CD4-positive, alpha-beta T cell (primary cell): ENCODE measurements around the gene VWDE. TPM values are rescaled to one million over a fixed set of nuclear protein-coding genes. Genes with fewer than 3 reads are reported as not detected.

ENCODE experiments used
- ATAC-seq: fragments of 200-7000 bp; cut with Tn5 transposase; one replicate; pipeline ENCODE4 v1.10.0; 2022; ENCODE audit warnings: mild to moderate bottlenecking; ENCODE audit not compliant: poor library complexity
- CTCF ChIA-PET: fragments of 350-600 bp; sonication (Branson Sonifier 250); formaldehyde crosslinking; loops from one replicate; lab custom pipeline; 2021; ENCODE audit warnings: antibody characterized with exemption, inconsistent platforms; lab: Charles Lee
- POLR2A ChIA-PET: fragments of 350-600 bp; sonication (Branson Sonifier 250); formaldehyde crosslinking; loops from one replicate; lab custom pipeline; 2021; ENCODE audit warnings: antibody characterized with exemption, inconsistent platforms; lab: Charles Lee
- DNase-seq, 14 experiments: peaks; one replicate each; pipeline ENCODE4 v3.0.0-alpha.2; 2013 to 2020; ENCODE audit warnings: mixed read lengths in 2 of 14
- H3K27ac ChIP-seq, 2 donors: one replicate each; pipeline versions ENCODE4 v1.5.1 to v1.7.0; 2013; ENCODE audit warnings: low read length in 2 of 2, low read depth in 1 of 2, mild to moderate bottlenecking in 1 of 2
- H3K27me3 ChIP-seq, 2 experiments: 1 replicate in 1 of 2; 2 replicates in 1 of 2; pipeline versions ENCODE4 v1.6.1 to v1.7.0; 2013; ENCODE audit warnings: low read length in 2 of 2, control low read depth in 1 of 2, mild to moderate bottlenecking in 1 of 2, moderate library complexity in 1 of 2; ENCODE audit not compliant: insufficient read depth in 2 of 2, control insufficient read depth in 1 of 2
- H3K36me3 ChIP-seq: one replicate; pipeline ENCODE4 v1.6.1; 2013; ENCODE audit warnings: low read length, control low read depth; ENCODE audit not compliant: insufficient read depth
- H3K4me1 ChIP-seq: one replicate; pipeline ENCODE4 v1.6.1; 2013; ENCODE audit warnings: low read length, control low read depth; ENCODE audit not compliant: insufficient read depth
- H3K4me3 ChIP-seq: one replicate; pipeline ENCODE4 v1.5.1; 2013; ENCODE audit warnings: mild to moderate bottlenecking, low read length, moderate library complexity
- H3K9me3 ChIP-seq, 2 experiments: 1 replicate in 1 of 2; 2 replicates in 1 of 2; pipeline versions ENCODE4 v1.6.1 to v1.7.0; 2013; ENCODE audit warnings: low read length in 2 of 2, mild to moderate bottlenecking in 2 of 2, control low read depth in 1 of 2, moderate library complexity in 1 of 2; ENCODE audit not compliant: control insufficient read depth in 1 of 2, insufficient read depth in 1 of 2
- H3K27ac Mint-ChIP-seq: one replicate; pipeline ENCODE4 v1.8.0; 2020; ENCODE audit warnings: mixed read lengths
- H3K27me3 Mint-ChIP-seq: one replicate; pipeline ENCODE4 v1.8.0; 2021; ENCODE audit warnings: mixed read lengths
- H3K36me3 Mint-ChIP-seq: one replicate; pipeline ENCODE4 v1.8.0; 2021; ENCODE audit warnings: low read depth, mixed read lengths
- H3K4me1 Mint-ChIP-seq: one replicate; pipeline ENCODE4 v1.8.0; 2021; ENCODE audit warnings: low read depth, mixed read lengths
- H3K4me3 Mint-ChIP-seq: one replicate; pipeline ENCODE4 v1.8.0; 2020; ENCODE audit warnings: mild to moderate bottlenecking, mixed read lengths
- H3K9me3 Mint-ChIP-seq: one replicate; pipeline ENCODE4 v1.8.0; 2020; ENCODE audit warnings: mixed read lengths
- intact Hi-C, 2 experiments: fragments of 100-400 bp; cut with DNase I in 1 of 2; cut with micrococcal nuclease in 1 of 2; formaldehyde crosslinking; loops; one replicate each; pipeline versions ENCODE4 v1.15.1 to v1.9.0; 2023 to 2025; cut with DNase I, micrococcal nuclease
- total RNA-seq, 174 experiments: library from RNA in 2 of 174; stranded (reverse) in 2 of 174; gene quantifications; one replicate each; pipeline ENCODE4 v1.2.3 and lab custom pipeline; 2021 to 2026
- TF ChIP-seq, protein P1 (sequence below): fragments of 200-600 bp; IDR thresholded peaks from one replicate; pipeline ENCODE4 v1.8.0; 2022; ENCODE audit warnings: antibody characterized with exemption, mild to moderate bottlenecking

Gene VWDE
- total RNA-seq, 2 experiments from 2014 or later: 1.5 TPM

DNA sequence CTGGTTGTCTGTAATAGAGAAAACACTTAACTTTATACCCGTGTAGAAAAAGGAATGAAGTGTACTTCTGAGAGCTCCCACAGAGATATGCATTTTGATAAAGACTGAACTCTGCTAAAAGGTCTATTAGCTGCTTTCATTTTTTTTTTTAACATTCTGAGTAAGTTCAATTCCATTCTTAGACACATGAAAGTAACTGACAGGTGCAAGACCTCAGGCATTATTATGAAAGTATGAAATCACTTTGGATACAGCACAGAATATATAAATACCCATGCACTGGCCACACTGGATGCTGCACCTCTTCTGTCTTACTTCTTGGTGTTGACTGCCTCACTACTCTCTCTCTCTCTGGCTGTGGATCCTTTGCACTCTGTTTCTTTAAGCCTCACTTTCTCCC, 46.2 kb downstream of the VWDE start:
- TF ChIP-seq, protein P1, sequence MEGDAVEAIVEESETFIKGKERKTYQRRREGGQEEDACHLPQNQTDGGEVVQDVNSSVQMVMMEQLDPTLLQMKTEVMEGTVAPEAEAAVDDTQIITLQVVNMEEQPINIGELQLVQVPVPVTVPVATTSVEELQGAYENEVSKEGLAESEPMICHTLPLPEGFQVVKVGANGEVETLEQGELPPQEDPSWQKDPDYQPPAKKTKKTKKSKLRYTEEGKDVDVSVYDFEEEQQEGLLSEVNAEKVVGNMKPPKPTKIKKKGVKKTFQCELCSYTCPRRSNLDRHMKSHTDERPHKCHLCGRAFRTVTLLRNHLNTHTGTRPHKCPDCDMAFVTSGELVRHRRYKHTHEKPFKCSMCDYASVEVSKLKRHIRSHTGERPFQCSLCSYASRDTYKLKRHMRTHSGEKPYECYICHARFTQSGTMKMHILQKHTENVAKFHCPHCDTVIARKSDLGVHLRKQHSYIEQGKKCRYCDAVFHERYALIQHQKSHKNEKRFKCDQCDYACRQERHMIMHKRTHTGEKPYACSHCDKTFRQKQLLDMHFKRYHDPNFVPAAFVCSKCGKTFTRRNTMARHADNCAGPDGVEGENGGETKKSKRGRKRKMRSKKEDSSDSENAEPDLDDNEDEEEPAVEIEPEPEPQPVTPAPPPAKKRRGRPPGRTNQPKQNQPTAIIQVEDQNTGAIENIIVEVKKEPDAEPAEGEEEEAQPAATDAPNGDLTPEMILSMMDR: no peak
- H3K4me3 ChIP-seq: no peak overlapping the region
- H3K27me3 ChIP-seq: no peaks in the 10 kb centered on the region
- no peaks in the 10 kb centered on the region for H3K36me3 ChIP-seq
- no peaks in the 10 kb centered on the region for H3K36me3 Mint-ChIP-seq
- no peaks in the 10 kb centered on the region for H3K27me3 Mint-ChIP-seq
- no peak overlapping the region for H3K4me3 Mint-ChIP-seq
- intact Hi-C loops: no loop called here
- ChIA-PET POLR2A (no interaction called here), CTCF (no interaction called here)
- H3K4me1 Mint-ChIP-seq: no peaks in the 10 kb centered on the region
- H3K9me3 Mint-ChIP-seq: no peaks in the 10 kb centered on the region
- DNase-seq (no peak), ATAC-seq (no peak)
- no peaks in the 10 kb centered on the region for H3K9me3 ChIP-seq
- no peaks in the 10 kb centered on the region for H3K4me1 ChIP-seq
- H3K27ac ChIP-seq: no peak overlapping the region
- no peak overlapping the region for H3K27ac Mint-ChIP-seq

DNA sequence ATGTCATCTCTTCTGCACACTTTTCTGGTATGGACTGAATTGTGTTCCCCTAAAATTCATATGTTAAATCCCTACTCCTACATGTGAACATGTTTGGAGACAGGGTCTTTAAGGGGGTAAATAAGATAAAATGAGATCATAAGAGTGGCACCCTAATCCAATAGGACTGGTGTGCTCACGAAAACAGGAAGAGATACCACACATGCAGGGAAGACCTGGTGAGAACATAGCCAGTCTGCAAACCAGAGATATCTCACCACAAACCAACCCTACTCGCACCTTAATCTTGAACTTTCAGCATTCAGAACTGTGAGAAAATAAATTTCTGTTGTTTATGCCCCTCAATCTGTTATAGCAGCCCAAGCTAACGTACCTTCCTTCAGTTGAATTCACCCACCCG, 51.8 kb downstream of the VWDE start:
- intact Hi-C loops: no loop called here
- ChIA-PET POLR2A (no interaction called here), CTCF (no interaction called here)
- H3K27ac Mint-ChIP-seq: no peak overlapping the region
- Histone ChIP-seq H3K27me3 (no peaks in the 10 kb centered on the region), H3K4me3 (no peak overlapping the region), H3K4me1 (no peaks in the 10 kb centered on the region), H3K9me3 (no peaks in the 10 kb centered on the region), H3K36me3 (no peaks in the 10 kb centered on the region), H3K27ac (no peak overlapping the region)
- TF ChIP-seq, protein P1: no peak
- H3K27me3 Mint-ChIP-seq: no peaks in the 10 kb centered on the region
- H3K9me3 Mint-ChIP-seq: no peaks in the 10 kb centered on the region
- H3K4me3 Mint-ChIP-seq: no peak overlapping the region
- no peaks in the 10 kb centered on the region for H3K36me3 Mint-ChIP-seq
- no peaks in the 10 kb centered on the region for H3K4me1 Mint-ChIP-seq
- ATAC-seq (no peak), DNase-seq (no peak)

DNA sequence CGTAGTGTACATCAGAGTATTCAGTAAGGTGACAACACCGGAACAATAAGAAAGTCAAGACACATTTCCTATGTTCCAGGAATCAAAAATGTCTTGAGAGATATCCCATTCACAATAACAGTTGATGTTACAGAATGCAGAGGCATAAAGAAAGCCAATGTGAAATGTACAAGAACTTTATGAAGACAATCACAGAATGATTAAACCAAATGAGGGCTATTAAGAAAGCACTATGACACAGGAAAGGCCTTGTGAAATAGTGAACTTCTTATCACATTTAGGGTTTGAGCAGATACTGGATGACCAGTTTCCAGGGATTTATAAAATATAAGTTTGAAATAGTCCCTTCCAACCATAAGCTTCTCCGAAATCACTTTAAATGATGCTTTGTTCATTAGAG, 52.7 kb downstream of the VWDE start:
- TF ChIP-seq, protein P1: no peak
- H3K4me1 ChIP-seq: no peaks in the 10 kb centered on the region
- Mint-ChIP-seq H3K4me3 (no peak overlapping the region), H3K4me1 (no peaks in the 10 kb centered on the region), H3K9me3 (no peaks in the 10 kb centered on the region), H3K27me3 (no peaks in the 10 kb centered on the region), H3K36me3 (no peaks in the 10 kb centered on the region), H3K27ac (no peak overlapping the region)
- CTCF ChIA-PET: no interaction called here
- DNase-seq (no peak), ATAC-seq (no peak)
- no peak overlapping the region for H3K27ac ChIP-seq
- H3K4me3 ChIP-seq: no peak overlapping the region
- H3K9me3 ChIP-seq: no peaks in the 10 kb centered on the region
- no peaks in the 10 kb centered on the region for H3K27me3 ChIP-seq
- POLR2A ChIA-PET: no interaction called here
- H3K36me3 ChIP-seq: no peaks in the 10 kb centered on the region
- intact Hi-C loops: no loop called here
